Ureter (tissue), 1 donor: ENCODE results near the gene RECQL. TPM values are rescaled to one million over a fixed set of nuclear protein-coding genes. Genes with fewer than 3 reads are reported as not detected.

Source experiments
- DNase-seq: peaks from one replicate; pipeline ENCODE4 v3.0.0-alpha.2; 2020; ENCODE audit warnings: low spot score
- total RNA-seq: library from RNA; stranded (reverse); gene quantifications from one replicate; pipeline ENCODE4 v1.2.4, GENCODE V29; 2023
- donor health status: DM: yes; HTN: yes; CAD: no.

The RECQL gene
- 23.9 TPM for total RNA-seq

GRCh38 chr12:21501258-21502163 lies at the start of gene RECQL, which contains the start of gene GOLT1B:
Gene RECQL, minus strand, starts transcription at chr12:21501635. Its CDS starts 2,065 bp downstream, at chr12:21499570.
Gene GOLT1B, plus strand, starts transcription at chr12:21501789. Its CDS starts 135 bp downstream, at chr12:21501924.
- peak; percentile 95 for DNase-seq

- DNase-seq, result no peak
Observed at GRCh38 chr12:21547437-21547836, 46.0 kb upstream of the RECQL start.

- DNase-seq, result no peak
Observed at GRCh38 chr12:21546716-21547115, 45.3 kb upstream of the RECQL start.

- DNase-seq, result no peak
Observed at GRCh38 chr12:21545557-21545956, 44.1 kb upstream of the RECQL start.

- DNase-seq, result no peak
Observed at GRCh38 chr12:21543151-21543550, 41.7 kb upstream of the RECQL start.

- DNase-seq, result no peak
Observed at GRCh38 chr12:21542403-21542802, 41.0 kb upstream of the RECQL start.

- DNase-seq, result no peak
Observed at GRCh38 chr12:21541773-21542172, 40.3 kb upstream of the RECQL start.

- DNase-seq, result no peak
Observed at GRCh38 chr12:21539797-21540196, 38.4 kb upstream of the RECQL start.

- no peak for DNase-seq
Observed at GRCh38 chr12:21538061-21538653, 36.7 kb upstream of the RECQL start.

GRCh38 chr12:21529456-21529855 lies 28.0 kb upstream of the RECQL start:
- no peak for DNase-seq

- DNase-seq, result no peak
Observed at GRCh38 chr12:21528953-21529352, 27.5 kb upstream of the RECQL start.

GRCh38 chr12:21527451-21528180 lies 26.2 kb upstream of the RECQL start:
- DNase-seq, result no peak

GRCh38 chr12:21526721-21527345 lies 25.4 kb upstream of the RECQL start:
- DNase-seq, result no peak

GRCh38 chr12:21526053-21526452 lies 24.6 kb upstream of the RECQL start, which contains the start of gene SPX:
Gene SPX, plus strand, starts transcription at chr12:21526296. Its CDS starts 177 bp downstream, at chr12:21526473.
- DNase-seq, result no peak

- no peak for DNase-seq
Observed at GRCh38 chr12:21523148-21523547, 21.7 kb upstream of the RECQL start.

- no peak for DNase-seq
Observed at GRCh38 chr12:21521541-21521940, 20.1 kb upstream of the RECQL start.

GRCh38 chr12:21518451-21518850 lies 17.0 kb upstream of the RECQL start:
- no peak for DNase-seq

- no peak for DNase-seq
Observed at GRCh38 chr12:21516281-21516680, 14.8 kb upstream of the RECQL start.

GRCh38 chr12:21509768-21510167 lies 8.3 kb upstream of the RECQL start:
- DNase-seq, result no peak

GRCh38 chr12:21507849-21508248 lies 6.4 kb upstream of the RECQL start:
- no peak for DNase-seq

- no peak for DNase-seq
Observed at GRCh38 chr12:21505888-21506287, 4.5 kb upstream of the RECQL start.

GRCh38 chr12:21502872-21503271 lies 1.4 kb upstream of the RECQL start:
- no peak for DNase-seq
